Skeletal muscle tissue (tissue), 4 donors: ENCODE results near the gene KCND3. TPM values are rescaled to one million over a fixed set of nuclear protein-coding genes. Genes with fewer than 3 reads are reported as not detected.

Experiments used
- H3K27ac ChIP-seq: one replicate; pipeline ENCODE4 v1.7.0; 2013; ENCODE audit warnings: mild to moderate bottlenecking, low read depth, low read length, inconsistent platforms
- H3K27me3 ChIP-seq, 3 donors: one replicate each; pipeline ENCODE4 v1.7.0; 2013; ENCODE audit warnings: low read length in 3 of 3; ENCODE audit not compliant: control insufficient read depth in 3 of 3, insufficient read depth in 3 of 3
- H3K36me3 ChIP-seq, 3 donors: one replicate each; pipeline ENCODE4 v1.7.0; 2013; ENCODE audit warnings: low read length in 3 of 3; ENCODE audit not compliant: control insufficient read depth in 3 of 3, insufficient read depth in 3 of 3
- H3K4me1 ChIP-seq, 3 donors: one replicate each; pipeline ENCODE4 v1.7.0; 2013; ENCODE audit warnings: low read length in 3 of 3, mild to moderate bottlenecking in 3 of 3; ENCODE audit not compliant: control insufficient read depth in 3 of 3, insufficient read depth in 3 of 3
- H3K4me3 ChIP-seq, 3 donors: one replicate each; pipeline ENCODE4 v1.7.0; 2013; ENCODE audit warnings: low read length in 3 of 3
- H3K9ac ChIP-seq, 3 donors: one replicate each; pipeline ENCODE4 v1.7.0; 2013; ENCODE audit warnings: low read length in 3 of 3, mild to moderate bottlenecking in 3 of 3, moderate library complexity in 2 of 3, low read depth in 1 of 3
- H3K9me3 ChIP-seq, 3 donors: one replicate each; pipeline ENCODE4 v1.7.0; 2013; ENCODE audit warnings: low read length in 3 of 3; ENCODE audit not compliant: control insufficient read depth in 3 of 3
- total RNA-seq: library from RNA; depleted of rRNA; stranded (reverse); fragments of >200 nt; gene quantifications from one replicate; pipeline ENCODE4 v1.2.3, GENCODE V29; 2014
- donor health status: Osteomylitis.

Gene KCND3
- total RNA-seq, 1 donor from 2014 or later = 1.0 TPM

- Histone ChIP-seq H3K4me3 (no peak overlapping the region), H3K36me3 (peaks cover 0 to under 1% (median 0%) of the 10 kb centered on the region in 3 donors), H3K9ac (no peak overlapping the region), H3K27me3 (no peaks in the 10 kb centered on the region), H3K9me3 (no peaks in the 10 kb centered on the region), H3K27ac (no peak overlapping the region), H3K4me1 (peaks cover 10 to 23% (median 13%) of the 10 kb centered on the region in 3 donors)
Measured at GRCh38 chr1:111751906-111752575, 237.4 kb downstream of the KCND3 start.

- no peaks in the 10 kb centered on the region for H3K9me3 ChIP-seq
- no peaks in the 10 kb centered on the region for H3K36me3 ChIP-seq
- H3K4me1 ChIP-seq = peaks cover 8 to 19% (median 10%) of the 10 kb centered on the region in 3 donors
- H3K9ac ChIP-seq = no peak overlapping the region
- H3K27me3 ChIP-seq = no peaks in the 10 kb centered on the region
- no peak overlapping the region for H3K4me3 ChIP-seq
- no peak overlapping the region for H3K27ac ChIP-seq
Measured at GRCh38 chr1:111750856-111751255, 238.6 kb downstream of the KCND3 start.

- H3K36me3 ChIP-seq = no peaks in the 10 kb centered on the region
- H3K4me1 ChIP-seq = peaks cover 8 to 15% (median 8%) of the 10 kb centered on the region in 3 donors
- no peaks in the 10 kb centered on the region for H3K9me3 ChIP-seq
- H3K4me3 ChIP-seq = no peak overlapping the region
- H3K27ac ChIP-seq = no peak overlapping the region
- no peaks in the 10 kb centered on the region for H3K27me3 ChIP-seq
- no peak overlapping the region for H3K9ac ChIP-seq
Measured at GRCh38 chr1:111749628-111750027, 239.8 kb downstream of the KCND3 start.

GRCh38 chr1:111747947-111748346 is 241.5 kb downstream of the KCND3 start:
- H3K36me3 ChIP-seq = no peaks in the 10 kb centered on the region
- no peak overlapping the region for H3K4me3 ChIP-seq
- no peak overlapping the region for H3K9ac ChIP-seq
- peaks cover 8 to 17% (median 8%) of the 10 kb centered on the region in 3 donors for H3K4me1 ChIP-seq
- no peaks in the 10 kb centered on the region for H3K27me3 ChIP-seq
- H3K9me3 ChIP-seq = no peaks in the 10 kb centered on the region
- no peak overlapping the region for H3K27ac ChIP-seq

- no peaks in the 10 kb centered on the region for H3K9me3 ChIP-seq
- H3K36me3 ChIP-seq = no peaks in the 10 kb centered on the region
- H3K27me3 ChIP-seq = no peaks in the 10 kb centered on the region
- H3K9ac ChIP-seq = no peak overlapping the region
- H3K27ac ChIP-seq = no peak overlapping the region
- peaks cover 8 to 17% (median 8%) of the 10 kb centered on the region in 3 donors for H3K4me1 ChIP-seq
- no peak overlapping the region for H3K4me3 ChIP-seq
Measured at GRCh38 chr1:111747282-111747734, 242.2 kb downstream of the KCND3 start.

GRCh38 chr1:111746614-111746999 is 242.9 kb downstream of the KCND3 start:
- peaks cover 8 to 17% (median 8%) of the 10 kb centered on the region in 3 donors for H3K4me1 ChIP-seq
- no peak overlapping the region for H3K4me3 ChIP-seq
- no peak overlapping the region for H3K9ac ChIP-seq
- H3K36me3 ChIP-seq = no peaks in the 10 kb centered on the region
- no peak overlapping the region for H3K27ac ChIP-seq
- H3K27me3 ChIP-seq = no peaks in the 10 kb centered on the region
- no peaks in the 10 kb centered on the region for H3K9me3 ChIP-seq

GRCh38 chr1:111745675-111746613 is 243.5 kb downstream of the KCND3 start:
- Histone ChIP-seq H3K9ac (no peak overlapping the region), H3K27ac (no peak overlapping the region), H3K36me3 (no peaks in the 10 kb centered on the region), H3K4me1 (peaks cover 8 to 17% (median 8%) of the 10 kb centered on the region in 3 donors), H3K9me3 (no peaks in the 10 kb centered on the region), H3K27me3 (no peaks in the 10 kb centered on the region), H3K4me3 (no peak overlapping the region)

GRCh38 chr1:111743679-111744101 is 245.8 kb downstream of the KCND3 start:
- H3K27ac ChIP-seq = no peak overlapping the region
- no peak overlapping the region for H3K4me3 ChIP-seq

GRCh38 chr1:111742938-111743549 is 246.4 kb downstream of the KCND3 start:
- no peaks in the 10 kb centered on the region for H3K27me3 ChIP-seq
- no peak overlapping the region for H3K4me3 ChIP-seq
- H3K27ac ChIP-seq = no peak overlapping the region
- H3K4me1 ChIP-seq = peaks cover 26 to 39% (median 27%) of the 10 kb centered on the region in 3 donors
- H3K9me3 ChIP-seq = no peaks in the 10 kb centered on the region
- H3K36me3 ChIP-seq = no peaks in the 10 kb centered on the region
- no peak overlapping the region for H3K9ac ChIP-seq

More at GRCh38 chr1:111743679-111744101, 245.8 kb downstream of the KCND3 start:
- Histone ChIP-seq H3K36me3 (no peaks in the 10 kb centered on the region), H3K9me3 (no peaks in the 10 kb centered on the region), H3K4me1 (peaks cover 21 to 34% (median 22%) of the 10 kb centered on the region in 3 donors), H3K9ac (no peak overlapping the region), H3K27me3 (no peaks in the 10 kb centered on the region)
